PC-3 (cell line): ENCODE data around the gene LGALS4. TPM values are rescaled to one million over a fixed set of nuclear protein-coding genes. Genes with fewer than 3 reads are reported as not detected.
A peak's percentile ranks its signal among the peaks of the same experiment; 100 is the strongest.

Experiments
- ATAC-seq: fragments of 200-7000 bp; cut with Tn5 transposase; 2 replicates; pipeline ENCODE4 v1.9.1; 2020; ENCODE audit warnings: mild to moderate bottlenecking, moderate library complexity
- BruUV-seq: library from RNA; stranded (reverse); fragments of 400-500 nt; replicated peaks from 2 replicates; lab custom pipeline; 2021; lab: Mats Ljungman, UMichigan
- CTCF ChIA-PET: fragments of 300-600 bp; sonication (Branson Sonifier 250); formaldehyde crosslinking; loops from one replicate; lab custom pipeline; 2022; ENCODE audit warnings: antibody characterized with exemption; lab: Charles Lee
- POLR2A ChIA-PET: fragments of 300-600 bp; sonication (Branson Sonifier 250); formaldehyde crosslinking; loops from one replicate; lab custom pipeline; 2022; ENCODE audit warnings: antibody characterized with exemption; ENCODE audit not compliant: unreplicated experiment; lab: Charles Lee
- DNase-seq: peaks from one replicate; pipeline ENCODE4 v3.0.0-alpha.2; 2015
- H2AFZ ChIP-seq: fragments of 300-600 bp; sonication (generic); 2 replicates; pipeline ENCODE4 v1.6.0; 2016; ENCODE audit warnings: antibody characterized with exemption, low read length
- H3F3A ChIP-seq: fragments of 300-600 bp; sonication (generic); one replicate; pipeline ENCODE4 v1.6.0; 2017; ENCODE audit warnings: antibody characterized with exemption, low read length, control low read depth, mild to moderate bottlenecking; ENCODE audit not compliant: unreplicated experiment
- H3K27ac ChIP-seq: fragments of 300-600 bp; sonication (generic); 2 replicates; pipeline ENCODE4 v1.5.1; 2016; ENCODE audit warnings: mild to moderate bottlenecking, low read length
- H3K27me3 ChIP-seq: fragments of 300-600 bp; sonication (generic); 2 replicates; pipeline ENCODE4 v1.6.1; 2016; ENCODE audit warnings: low read length, mixed read lengths
- H3K36me3 ChIP-seq: fragments of 300-600 bp; sonication (generic); 2 replicates; pipeline ENCODE4 v1.6.1; 2016; ENCODE audit warnings: low read depth, mixed run types, low read length, mixed read lengths
- H3K4me1 ChIP-seq: fragments of 300-600 bp; sonication (generic); 2 replicates; pipeline ENCODE4 v1.5.1; 2016; ENCODE audit warnings: low read length; ENCODE audit not compliant: insufficient read depth
- H3K4me2 ChIP-seq: fragments of 300-600 bp; sonication (generic); 2 replicates; pipeline ENCODE4 v1.6.0; 2016; ENCODE audit warnings: low read length
- H3K4me3 ChIP-seq: fragments of 300-600 bp; sonication (generic); 2 replicates; pipeline ENCODE4 v1.5.1; 2016; ENCODE audit warnings: mild to moderate bottlenecking, low read length, mixed read lengths
- H3K79me2 ChIP-seq: fragments of 300-600 bp; sonication (generic); 2 replicates; pipeline ENCODE4 v1.6.1; 2017; ENCODE audit warnings: low read length, mixed read lengths
- H3K9ac ChIP-seq: fragments of 300-600 bp; sonication (generic); 2 replicates; pipeline ENCODE4 v1.6.0; 2016; ENCODE audit warnings: mild to moderate bottlenecking, low read length
- H3K9me2 ChIP-seq: fragments of 300-600 bp; sonication (generic); replicated peaks from 2 replicates; pipeline ENCODE4 v1.6.1; 2016; ENCODE audit warnings: mixed run types, low read length, mixed read lengths
- H3K9me3 ChIP-seq: fragments of 300-600 bp; sonication (generic); 2 replicates; pipeline ENCODE4 v1.6.1; 2016; ENCODE audit warnings: low read length, mixed read lengths
- H4K20me1 ChIP-seq: fragments of 300-600 bp; sonication (generic); 2 replicates; pipeline ENCODE4 v1.6.1; 2016; ENCODE audit warnings: low read length, mixed read lengths
- CTCF ChIP-seq: fragments of 300-600 bp; sonication (generic); conservative IDR thresholded peaks from 2 replicates; pipeline ENCODE4 v1.5.1; 2017; ENCODE audit warnings: antibody characterized with exemption, low read depth, mild to moderate bottlenecking, low read length
- EZH2 ChIP-seq: fragments of 300-600 bp; sonication (generic); IDR thresholded peaks from one replicate; pipeline ENCODE4 v1.6.1; 2017; ENCODE audit warnings: antibody characterized with exemption, mild to moderate bottlenecking, low read length; ENCODE audit not compliant: unreplicated experiment
- EZH2phosphoT487 ChIP-seq: fragments of 300-600 bp; sonication (generic); IDR thresholded peaks from 2 replicates; pipeline ENCODE4 v1.6.1; 2018; ENCODE audit warnings: mild to moderate bottlenecking, antibody characterized with exemption, low read length, borderline replicate concordance
- intact Hi-C: fragments of 100-400 bp; cut with micrococcal nuclease; formaldehyde crosslinking; loops from 2 replicates; pipeline ENCODE4 v1.9.0; 2023
- total RNA-seq: library from RNA; depleted of rRNA; stranded (reverse); fragments of >200 nt; gene quantifications from 2 replicates; pipeline ENCODE4 v1.2.3, GENCODE V29; 2014

LGALS4 gene
- total RNA-seq, 1 experiment from 2014 or later: 0.51 TPM

GRCh38 chr19:38806371-38806770 lies 6.4 kb downstream of the LGALS4 start:
- BruUV-seq: no TSS peak
- CTCF ChIA-PET: no interaction called here

GRCh38 chr19:38805180-38805579 lies 7.6 kb downstream of the LGALS4 start:
- ATAC-seq: peak; percentile 60

More at GRCh38 chr19:38806371-38806770, 6.4 kb downstream of the LGALS4 start:
- Histone ChIP-seq H3K9me2 (no peaks in the 10 kb centered on the region), H3K4me2 (no peak overlapping the region), H3K4me1 (peaks cover 4% of the 10 kb centered on the region; the same call in 1 of the 2 replicates), H3F3A (no peaks in the 10 kb centered on the region), H3K27me3 (no peaks in the 10 kb centered on the region), H3K36me3 (no peaks in the 10 kb centered on the region), H3K4me3 (no peak overlapping the region), H3K9me3 (no peaks in the 10 kb centered on the region), H3K9ac (no peak overlapping the region), H2AFZ (no peak overlapping the region), H4K20me1 (no peaks in the 10 kb centered on the region), H3K27ac (no peak overlapping the region), H3K79me2 (no peaks in the 10 kb centered on the region)
- no peak for TF ChIP-seq CTCF
- no peak for TF ChIP-seq EZH2phosphoT487
- TF ChIP-seq EZH2: no peak
- intact Hi-C loops: no loop called here
- POLR2A ChIA-PET: no interaction called here
- DNase-seq (no peak), ATAC-seq (no peak)

More at GRCh38 chr19:38805180-38805579, 7.6 kb downstream of the LGALS4 start:
- Histone ChIP-seq H3K4me3 (no peak overlapping the region), H3K27ac (peak overlapping the region; percentile 25; the same call in 1 of the 2 replicates), H3K4me1 (peaks cover 4% of the 10 kb centered on the region; the same call in 1 of the 2 replicates), H3K4me2 (no peak overlapping the region; the same call in 1 of the 2 replicates), H3K9ac (no peak overlapping the region), H3F3A (no peaks in the 10 kb centered on the region), H2AFZ (peak overlapping the region; percentile 55; the same call in 1 of the 2 replicates), H3K79me2 (no peaks in the 10 kb centered on the region), H3K27me3 (no peaks in the 10 kb centered on the region), H3K36me3 (no peaks in the 10 kb centered on the region), H3K9me3 (no peaks in the 10 kb centered on the region), H4K20me1 (no peaks in the 10 kb centered on the region), H3K9me2 (no peaks in the 10 kb centered on the region)
- TF ChIP-seq CTCF: no peak
- TF ChIP-seq EZH2: no peak
- TF ChIP-seq EZH2phosphoT487: no peak
- CTCF ChIA-PET: no interaction called here
- POLR2A ChIA-PET: no interaction called here
- BruUV-seq: no TSS peak
- intact Hi-C loops: no loop called here
- DNase-seq: peak; percentile 35
